IMR-90 (cell line): Measurements from ENCODE around the gene SERHL2. TPM values are rescaled to one million over a fixed set of nuclear protein-coding genes. Genes with fewer than 3 reads are reported as not detected.

Experiments used
- ATAC-seq: fragments of 200-7000 bp; cut with Tn5 transposase; 2 replicates; pipeline ENCODE4 v1.9.1; 2020; ENCODE audit warnings: low read depth, mild to moderate bottlenecking, moderate library complexity
- BruUV-seq: library from RNA; stranded (reverse); fragments of 400-500 nt; replicated peaks from 2 replicates; lab custom pipeline; 2021; lab: Mats Ljungman, UMichigan
- CTCF ChIA-PET: fragments of 300-600 bp; formaldehyde crosslinking; extraction: SDS; loops from one replicate; lab custom pipeline; 2021; ENCODE audit warnings: antibody characterized with exemption; lab: Yijun Ruan, JAX
- POLR2A ChIA-PET: fragments of 300-600 bp; sonication (Branson Sonifier 250); formaldehyde crosslinking; loops from one replicate; lab custom pipeline; 2022; ENCODE audit warnings: antibody characterized with exemption; ENCODE audit not compliant: unreplicated experiment; lab: Charles Lee
- DNase-seq: peaks from one replicate; pipeline ENCODE4 v3.0.0; 2013
- H2AFZ ChIP-seq: replicated peaks from 2 replicates; pipeline ENCODE3; 2013; ENCODE audit warnings: low read length, mild to moderate bottlenecking; ENCODE audit not compliant: poor library complexity
- H2AK5ac ChIP-seq: 2 replicates; pipeline ENCODE4 v1.6.1; 2013; ENCODE audit warnings: low read depth, low read length, inconsistent platforms
- H2AK9ac ChIP-seq: replicated peaks from 2 replicates; pipeline ENCODE3; 2013; ENCODE audit warnings: mild to moderate bottlenecking, low read depth, low read length, moderate library complexity; ENCODE audit not compliant: poor library complexity
- H2BK120ac ChIP-seq: 2 replicates; pipeline ENCODE4 v1.6.1; 2013; ENCODE audit warnings: low read depth, low read length, inconsistent platforms
- H2BK15ac ChIP-seq: 3 replicates; pipeline ENCODE4 v1.6.1; 2013; ENCODE audit warnings: low read depth, low read length, inconsistent platforms
- H2BK20ac ChIP-seq: 2 replicates; pipeline ENCODE4 v1.6.1; 2013; ENCODE audit warnings: low read depth, mild to moderate bottlenecking, inconsistent platforms, low read length, moderate library complexity
- H2BK5ac ChIP-seq: 2 replicates; pipeline ENCODE4 v1.6.1; 2013; ENCODE audit warnings: mild to moderate bottlenecking, low read depth, low read length, inconsistent platforms; ENCODE audit not compliant: poor library complexity, severe bottlenecking
- H3K14ac ChIP-seq: replicated peaks from 2 replicates; pipeline ENCODE4 v1.6.1; 2013; ENCODE audit warnings: low read depth, low read length, inconsistent platforms
- H3K18ac ChIP-seq: 2 replicates; pipeline ENCODE4 v1.6.1; 2013; ENCODE audit warnings: low read depth, low read length, control low read depth
- H3K23ac ChIP-seq: 2 replicates; pipeline ENCODE4 v1.6.1; 2013; ENCODE audit warnings: low read depth, low read length, inconsistent platforms
- H3K27ac ChIP-seq: 2 replicates; pipeline ENCODE4 v1.5.1; 2013; ENCODE audit warnings: mild to moderate bottlenecking, control low read depth, low read length; ENCODE audit not compliant: insufficient read depth
- H3K27me3 ChIP-seq: 2 replicates; pipeline ENCODE4 v1.6.1; 2013; ENCODE audit warnings: low read length; ENCODE audit not compliant: control insufficient read depth, insufficient read depth
- H3K36me3 ChIP-seq: 2 replicates; pipeline ENCODE4 v1.6.1; 2013; ENCODE audit warnings: low read length, mixed read lengths; ENCODE audit not compliant: control insufficient read depth, insufficient read depth
- H3K4ac ChIP-seq: 2 replicates; pipeline ENCODE4 v1.6.1; 2013; ENCODE audit warnings: low read depth, low read length, inconsistent platforms
- H3K4me1 ChIP-seq: 2 replicates; pipeline ENCODE4 v1.6.1; 2013; ENCODE audit warnings: low read length, mixed read lengths; ENCODE audit not compliant: control insufficient read depth, insufficient read depth
- H3K4me2 ChIP-seq: 2 replicates; pipeline ENCODE4 v1.6.1; 2013; ENCODE audit warnings: low read depth, mild to moderate bottlenecking, control low read depth, low read length, moderate library complexity
- H3K4me3 ChIP-seq: 2 replicates; pipeline ENCODE4 v1.5.1; 2013; ENCODE audit warnings: low read depth, mild to moderate bottlenecking, control low read depth, low read length, moderate library complexity; ENCODE audit not compliant: insufficient read depth
- H3K56ac ChIP-seq: 2 replicates; pipeline ENCODE4 v1.6.1; 2013; ENCODE audit warnings: low read length, inconsistent platforms; ENCODE audit not compliant: insufficient read depth; ENCODE audit errors: extremely low read depth
- H3K79me1 ChIP-seq, 2 experiments: 2 replicates each; pipeline ENCODE4 v1.6.1; 2013; ENCODE audit warnings: low read length in 2 of 2, inconsistent platforms in 1 of 2, low read depth in 1 of 2
- H3K9ac ChIP-seq: 2 replicates; pipeline ENCODE4 v1.6.1; 2013; ENCODE audit warnings: low read depth, low read length, control low read depth
- H3K9me1 ChIP-seq: 2 replicates; pipeline ENCODE4 v1.6.1; 2013; ENCODE audit warnings: low read length, inconsistent platforms; ENCODE audit not compliant: insufficient read depth
- H3K9me3 ChIP-seq: 2 replicates; pipeline ENCODE4 v1.6.1; 2013; ENCODE audit warnings: low read length; ENCODE audit not compliant: control insufficient read depth, insufficient read depth
- H4K20me1 ChIP-seq: 2 replicates; pipeline ENCODE4 v1.6.1; 2013; ENCODE audit warnings: low read length, inconsistent platforms; ENCODE audit not compliant: insufficient read depth
- H4K5ac ChIP-seq: 2 replicates; pipeline ENCODE4 v1.6.1; 2013; ENCODE audit warnings: mild to moderate bottlenecking, low read depth, low read length, control low read depth
- H4K8ac ChIP-seq, 2 experiments: 2 replicates each; pipeline ENCODE4 v1.6.1; 2013; ENCODE audit warnings: low read depth in 2 of 2, low read length in 2 of 2, control low read depth in 1 of 2, inconsistent platforms in 1 of 2
- H4K91ac ChIP-seq: 2 replicates; pipeline ENCODE4 v1.6.1; 2013; ENCODE audit warnings: low read depth, low read length, inconsistent platforms; ENCODE audit not compliant: insufficient read depth
- POLR2A ChIP-seq: IDR thresholded peaks from 2 replicates; pipeline ENCODE4 v1.6.1; 2012; ENCODE audit warnings: mild to moderate bottlenecking, low read depth, low read length
- RAD21 ChIP-seq: IDR thresholded peaks from 2 replicates; pipeline ENCODE4 v1.6.1; 2012; ENCODE audit warnings: low read length, improper control_type of control experiment
- SMC3 ChIP-seq: fragments of 150-350 bp; IDR thresholded peaks from 2 replicates; pipeline ENCODE4 v1.6.1; 2016; ENCODE audit warnings: low read depth, mild to moderate bottlenecking, antibody characterized with exemption, low read length, moderate library complexity
- WGBS, 2 experiments: methylation state at CpG; one replicate each; pipeline versions ENCODE4 v1.1.5 to v1.1.7; 2013; ENCODE audit warnings: missing lambda C conversion rate in 2 of 2; ENCODE audit not compliant: insufficient read length in 1 of 2; ENCODE audit errors: extremely low coverage in 2 of 2; 5-methylcytosine and 5-hydroxymethylcytosine counted together
- dilution Hi-C: fragments of 300-500 bp; cut with HindIII; formaldehyde crosslinking; loops from one replicate; pipeline ENCODE4 v1.14.3; 2018; ENCODE audit warnings: low sequenced_read_pairs; ENCODE audit not compliant: unreplicated experiment
- in situ Hi-C: fragments of 300-500 bp; cut with MboI; formaldehyde crosslinking; loops from 3 replicates; pipeline ENCODE4 v1.14.3; 2019; ENCODE audit warnings: low sequenced_read_pairs, inconsistent platforms, mixed read lengths
- intact Hi-C: fragments of 100-400 bp; cut with micrococcal nuclease; formaldehyde crosslinking; loops from 2 replicates; pipeline ENCODE4 v1.10.0; 2022
- polyA plus RNA-seq, 3 experiments: library from polyadenylated mRNA; depleted of rRNA; stranded (reverse); fragments of >200 nt; gene quantifications; 2 replicates each; pipeline ENCODE4 v1.2.3, GENCODE V29; 2012; ENCODE audit warnings: low replicate concordance in 1 of 3
- total RNA-seq: library from RNA; depleted of rRNA; stranded (reverse); fragments of >200 nt; gene quantifications from 2 replicates; pipeline ENCODE4 v1.2.3, GENCODE V29; 2012
- TF ChIP-seq, protein P1 (sequence below): conservative IDR thresholded peaks from 2 replicates; pipeline ENCODE4 v1.5.1; 2012; ENCODE audit warnings: mild to moderate bottlenecking, low read depth, low read length, improper control_type of control experiment

SERHL2 gene
- total and polyA plus RNA-seq, 2 of the 4 experiments (the other 2 are of a cell fraction), result 4.5 to 5.0 TPM

DNA sequence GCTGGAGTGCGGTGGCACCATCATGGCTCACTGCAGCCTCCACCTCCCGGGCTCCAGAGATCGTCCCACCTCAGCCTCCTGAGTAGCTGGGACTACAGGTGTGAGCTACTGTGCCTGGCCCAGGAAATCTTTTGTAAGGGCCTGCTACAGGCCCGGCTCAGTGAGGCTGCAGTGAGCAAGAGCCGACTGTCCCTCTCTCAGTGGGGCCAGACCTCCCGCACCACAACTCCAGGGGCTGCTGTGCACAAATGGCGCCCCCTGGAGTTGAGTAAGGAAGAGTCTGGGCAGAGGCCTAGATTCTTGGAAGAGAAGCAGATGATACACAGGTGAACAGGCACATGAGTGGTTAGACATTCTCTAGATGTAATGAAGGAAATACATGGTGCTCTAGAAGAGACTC, 7.0 kb downstream of the SERHL2 start:
- H3K27ac ChIP-seq, result no peak overlapping the region
- no peak overlapping the region for H2BK120ac ChIP-seq
- H3K23ac ChIP-seq, result no peak overlapping the region
- no peak overlapping the region for H4K8ac ChIP-seq
- H2BK5ac ChIP-seq, result no peak overlapping the region
- no peak for ATAC-seq
- H3K14ac ChIP-seq, result no peak overlapping the region
- WGBS, 2 experiments, result 90% methylated on average over 3 of the region's 7 CpGs; no CpG with 5 or more reads in 1 of the 2 experiments
- no peak overlapping the region for H2BK20ac ChIP-seq
- no peak overlapping the region for H4K5ac ChIP-seq
- H4K91ac ChIP-seq, result no peak overlapping the region
- peaks cover 4% of the 10 kb centered on the region for H4K20me1 ChIP-seq
- H3K79me1 ChIP-seq, result no peaks in the 10 kb centered on the region
- H3K27me3 ChIP-seq, result no peaks in the 10 kb centered on the region
- TF ChIP-seq SMC3, result peak; percentile 39; the same call in 1 of the 2 replicates
- no peak for TF ChIP-seq POLR2A
- TF ChIP-seq RAD21, result peak; percentile 33; the same call in 1 of the 2 replicates
- TF ChIP-seq, protein P1, sequence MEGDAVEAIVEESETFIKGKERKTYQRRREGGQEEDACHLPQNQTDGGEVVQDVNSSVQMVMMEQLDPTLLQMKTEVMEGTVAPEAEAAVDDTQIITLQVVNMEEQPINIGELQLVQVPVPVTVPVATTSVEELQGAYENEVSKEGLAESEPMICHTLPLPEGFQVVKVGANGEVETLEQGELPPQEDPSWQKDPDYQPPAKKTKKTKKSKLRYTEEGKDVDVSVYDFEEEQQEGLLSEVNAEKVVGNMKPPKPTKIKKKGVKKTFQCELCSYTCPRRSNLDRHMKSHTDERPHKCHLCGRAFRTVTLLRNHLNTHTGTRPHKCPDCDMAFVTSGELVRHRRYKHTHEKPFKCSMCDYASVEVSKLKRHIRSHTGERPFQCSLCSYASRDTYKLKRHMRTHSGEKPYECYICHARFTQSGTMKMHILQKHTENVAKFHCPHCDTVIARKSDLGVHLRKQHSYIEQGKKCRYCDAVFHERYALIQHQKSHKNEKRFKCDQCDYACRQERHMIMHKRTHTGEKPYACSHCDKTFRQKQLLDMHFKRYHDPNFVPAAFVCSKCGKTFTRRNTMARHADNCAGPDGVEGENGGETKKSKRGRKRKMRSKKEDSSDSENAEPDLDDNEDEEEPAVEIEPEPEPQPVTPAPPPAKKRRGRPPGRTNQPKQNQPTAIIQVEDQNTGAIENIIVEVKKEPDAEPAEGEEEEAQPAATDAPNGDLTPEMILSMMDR, result peak; percentile 44
- H2AK9ac ChIP-seq, result no peak overlapping the region
- no peak overlapping the region for H3K56ac ChIP-seq
- H3K4ac ChIP-seq, result no peak overlapping the region
- no peak overlapping the region for H3K4me3 ChIP-seq
- no peaks in the 10 kb centered on the region for H3K9me3 ChIP-seq
- H2BK15ac ChIP-seq, result no peak overlapping the region
- peaks cover 2% of the 10 kb centered on the region; the same call in 1 of the 2 replicates for H3K4me1 ChIP-seq
- intact Hi-C loops (no loop called here), in situ Hi-C loops (no loop called here), dilution Hi-C loops (no loop called here)
- no peak overlapping the region for H3K9ac ChIP-seq
- no peak for DNase-seq
- H3K36me3 ChIP-seq, result peaks cover under 1% of the 10 kb centered on the region; the same call in 1 of the 2 replicates
- POLR2A ChIA-PET, result no interaction called here
- CTCF ChIA-PET, result interaction anchor here (0.7 kb wide), 1 partner anchor 9 kb away, joined by 3 read pairs; no protein-coding TSS in a partner anchor
- H2AK5ac ChIP-seq, result no peak overlapping the region
- no TSS peak for BruUV-seq
- H2AFZ ChIP-seq, result no peak overlapping the region
- H3K9me1 ChIP-seq, result no peaks in the 10 kb centered on the region
- no peak overlapping the region for H3K18ac ChIP-seq
- no peak overlapping the region for H3K4me2 ChIP-seq
